Lower leg skin (tissue), 3 donors: ENCODE measurements around the gene CELF5.

Experiments used
- POLR2A ChIP-seq, 2 donors: fragments of 450-650 bp; IDR thresholded peaks; one replicate each; pipeline ENCODE4 v1.6.1; 2016 to 2017; ENCODE audit warnings: antibody characterized with exemption in 2 of 2, mild to moderate bottlenecking in 1 of 2, moderate library complexity in 1 of 2
- TF ChIP-seq, protein P1 (sequence below), 3 donors: fragments of 450-650 bp; IDR thresholded peaks; one replicate each; pipeline ENCODE4 v1.5.1; 2016; ENCODE audit warnings: antibody characterized with exemption in 3 of 3, mild to moderate bottlenecking in 3 of 3, moderate library complexity in 2 of 3

DNA sequence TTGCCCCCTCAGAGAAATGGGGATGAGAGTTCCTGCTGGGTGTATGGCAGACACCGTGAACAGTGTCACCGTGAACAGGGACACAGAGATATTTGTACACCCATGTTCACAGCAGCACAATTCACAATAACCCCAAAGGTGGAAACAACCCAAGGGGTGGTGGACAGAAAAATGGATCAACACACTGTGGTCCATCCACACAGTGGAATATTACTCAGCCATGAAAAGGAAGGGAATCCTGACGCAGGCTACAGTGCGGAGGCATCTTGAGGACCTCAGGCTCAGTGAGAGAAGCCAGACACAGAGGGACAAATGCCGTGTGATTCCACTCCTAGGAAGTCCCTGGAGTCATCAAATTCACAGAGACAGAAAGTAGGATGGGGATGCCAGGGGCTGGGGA lies 7.6 kb upstream of the CELF5 start:
- TF ChIP-seq, protein P1, sequence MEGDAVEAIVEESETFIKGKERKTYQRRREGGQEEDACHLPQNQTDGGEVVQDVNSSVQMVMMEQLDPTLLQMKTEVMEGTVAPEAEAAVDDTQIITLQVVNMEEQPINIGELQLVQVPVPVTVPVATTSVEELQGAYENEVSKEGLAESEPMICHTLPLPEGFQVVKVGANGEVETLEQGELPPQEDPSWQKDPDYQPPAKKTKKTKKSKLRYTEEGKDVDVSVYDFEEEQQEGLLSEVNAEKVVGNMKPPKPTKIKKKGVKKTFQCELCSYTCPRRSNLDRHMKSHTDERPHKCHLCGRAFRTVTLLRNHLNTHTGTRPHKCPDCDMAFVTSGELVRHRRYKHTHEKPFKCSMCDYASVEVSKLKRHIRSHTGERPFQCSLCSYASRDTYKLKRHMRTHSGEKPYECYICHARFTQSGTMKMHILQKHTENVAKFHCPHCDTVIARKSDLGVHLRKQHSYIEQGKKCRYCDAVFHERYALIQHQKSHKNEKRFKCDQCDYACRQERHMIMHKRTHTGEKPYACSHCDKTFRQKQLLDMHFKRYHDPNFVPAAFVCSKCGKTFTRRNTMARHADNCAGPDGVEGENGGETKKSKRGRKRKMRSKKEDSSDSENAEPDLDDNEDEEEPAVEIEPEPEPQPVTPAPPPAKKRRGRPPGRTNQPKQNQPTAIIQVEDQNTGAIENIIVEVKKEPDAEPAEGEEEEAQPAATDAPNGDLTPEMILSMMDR (IDR thresholded peaks at IDR 0.05): no peak
- TF ChIP-seq POLR2A (IDR thresholded peaks at IDR 0.05): no peak
